Activated naive CD8-positive, alpha-beta T cell treated with anti-CD3 and anti-CD28 coated beads for 36 hours (primary cell): Measurements from ENCODE around the gene SOHLH1. TPM values are rescaled to one million over a fixed set of nuclear protein-coding genes. Genes with fewer than 3 reads are reported as not detected.
"Not testable (repeated sequence)": the region's sequence is repeated elsewhere in the genome, so short reads cannot be mapped to it uniquely, and the experiment has no call there.

Source experiments
- DNase-seq: peaks from one replicate; pipeline ENCODE4 v3.0.0; 2021
- H3K27ac Mint-ChIP-seq: one replicate; pipeline ENCODE4 v1.8.0; 2022; ENCODE audit warnings: mild to moderate bottlenecking, moderate library complexity, mixed read lengths
- H3K27me3 Mint-ChIP-seq: one replicate; pipeline ENCODE4 v1.8.0; 2022; ENCODE audit warnings: mild to moderate bottlenecking, mixed read lengths
- H3K36me3 Mint-ChIP-seq: one replicate; pipeline ENCODE4 v1.8.0; 2021; ENCODE audit warnings: mild to moderate bottlenecking, mixed read lengths
- H3K4me1 Mint-ChIP-seq: one replicate; pipeline ENCODE4 v1.8.0; 2021; ENCODE audit warnings: mixed read lengths
- H3K4me3 Mint-ChIP-seq: one replicate; pipeline ENCODE4 v1.8.0; 2022; ENCODE audit warnings: mild to moderate bottlenecking, moderate library complexity, mixed read lengths
- H3K9me3 Mint-ChIP-seq: one replicate; pipeline ENCODE4 v1.8.0; 2022; ENCODE audit warnings: mixed read lengths
- total RNA-seq, 2 experiments: library from RNA; stranded (reverse); gene quantifications; one replicate each; pipeline ENCODE4 v1.2.3, GENCODE V29; 2021

SOHLH1 gene
- total RNA-seq, 2 experiments from 2014 or later: not detected

- Mint-ChIP-seq H3K27me3 (peaks cover 8% of the 10 kb centered on the region), H3K4me3 (no peak overlapping the region), H3K27ac (no peak overlapping the region), H3K9me3 (no peaks in the 10 kb centered on the region), H3K36me3 (no peaks in the 10 kb centered on the region), H3K4me1 (no peaks in the 10 kb centered on the region)
- no peak for DNase-seq
Measured at GRCh38 chr9:135683401-135684034, 15.8 kb downstream of the SOHLH1 start.

- Mint-ChIP-seq H3K4me3 (no peak overlapping the region), H3K27ac (no peak overlapping the region), H3K36me3 (no peaks in the 10 kb centered on the region), H3K27me3 (peaks cover 8% of the 10 kb centered on the region), H3K9me3 (no peaks in the 10 kb centered on the region), H3K4me1 (no peaks in the 10 kb centered on the region)
- DNase-seq: no peak
Measured at GRCh38 chr9:135681161-135681560, 18.1 kb downstream of the SOHLH1 start.

- no peak overlapping the region for H3K27ac Mint-ChIP-seq
- no peaks in the 10 kb centered on the region for H3K4me1 Mint-ChIP-seq
- H3K9me3 Mint-ChIP-seq: no peaks in the 10 kb centered on the region
- no peak for DNase-seq
- H3K36me3 Mint-ChIP-seq: no peaks in the 10 kb centered on the region
- H3K27me3 Mint-ChIP-seq: peaks cover 8% of the 10 kb centered on the region
- H3K4me3 Mint-ChIP-seq: no peak overlapping the region
Measured at GRCh38 chr9:135680056-135680455, 19.2 kb downstream of the SOHLH1 start.

GRCh38 chr9:135678236-135679017 lies 20.9 kb downstream of the SOHLH1 start:
- Mint-ChIP-seq H3K27ac (no peak overlapping the region), H3K4me1 (no peaks in the 10 kb centered on the region), H3K4me3 (no peak overlapping the region), H3K27me3 (peaks cover 3% of the 10 kb centered on the region), H3K9me3 (no peaks in the 10 kb centered on the region), H3K36me3 (no peaks in the 10 kb centered on the region)
- no peak for DNase-seq

- Mint-ChIP-seq H3K27me3 (no peaks in the 10 kb centered on the region), H3K9me3 (no peaks in the 10 kb centered on the region), H3K4me1 (no peaks in the 10 kb centered on the region), H3K4me3 (no peak overlapping the region), H3K36me3 (no peaks in the 10 kb centered on the region), H3K27ac (no peak overlapping the region)
- DNase-seq: no peak
Measured at GRCh38 chr9:135677641-135678168, 21.6 kb downstream of the SOHLH1 start.

- H3K4me3 Mint-ChIP-seq: no peak overlapping the region
- no peaks in the 10 kb centered on the region for H3K9me3 Mint-ChIP-seq
- H3K36me3 Mint-ChIP-seq: no peaks in the 10 kb centered on the region
- DNase-seq: no peak
- no peaks in the 10 kb centered on the region for H3K4me1 Mint-ChIP-seq
- H3K27ac Mint-ChIP-seq: no peak overlapping the region
- H3K27me3 Mint-ChIP-seq: no peaks in the 10 kb centered on the region
Measured at GRCh38 chr9:135676891-135677290, 22.4 kb downstream of the SOHLH1 start.

GRCh38 chr9:135674977-135675376 lies 24.3 kb downstream of the SOHLH1 start:
- no peak for DNase-seq

GRCh38 chr9:135673941-135674340 lies 25.3 kb downstream of the SOHLH1 start:
- H3K36me3 Mint-ChIP-seq: no peaks in the 10 kb centered on the region
- no peak for DNase-seq
- no peaks in the 10 kb centered on the region for H3K4me1 Mint-ChIP-seq
- no peak overlapping the region for H3K27ac Mint-ChIP-seq
- no peaks in the 10 kb centered on the region for H3K9me3 Mint-ChIP-seq
- H3K27me3 Mint-ChIP-seq: no peaks in the 10 kb centered on the region
- H3K4me3 Mint-ChIP-seq: no peak overlapping the region

More at GRCh38 chr9:135674977-135675376, 24.3 kb downstream of the SOHLH1 start:
- no peaks in the 10 kb centered on the region for H3K27me3 Mint-ChIP-seq
- H3K4me3 Mint-ChIP-seq: no peak overlapping the region
- no peaks in the 10 kb centered on the region for H3K9me3 Mint-ChIP-seq
- H3K36me3 Mint-ChIP-seq: no peaks in the 10 kb centered on the region
- H3K4me1 Mint-ChIP-seq: no peaks in the 10 kb centered on the region
- H3K27ac Mint-ChIP-seq: no peak overlapping the region

- not testable (repeated sequence) for H3K4me1 Mint-ChIP-seq, H3K36me3 Mint-ChIP-seq, H3K27ac Mint-ChIP-seq, H3K4me3 Mint-ChIP-seq, H3K27me3 Mint-ChIP-seq, H3K9me3 Mint-ChIP-seq, DNase-seq
Measured at GRCh38 chr9:135672786-135673185, 26.5 kb downstream of the SOHLH1 start.

- Mint-ChIP-seq H3K4me3 (no peak overlapping the region), H3K36me3 (no peaks in the 10 kb centered on the region), H3K27me3 (no peaks in the 10 kb centered on the region), H3K27ac (no peak overlapping the region), H3K9me3 (no peaks in the 10 kb centered on the region), H3K4me1 (no peaks in the 10 kb centered on the region)
- DNase-seq: no peak
Measured at GRCh38 chr9:135671591-135672041, 27.7 kb downstream of the SOHLH1 start.

GRCh38 chr9:135670721-135671590 lies 28.3 kb downstream of the SOHLH1 start:
- Mint-ChIP-seq H3K4me1 (no peaks in the 10 kb centered on the region), H3K4me3 (no peak overlapping the region), H3K36me3 (no peaks in the 10 kb centered on the region), H3K27me3 (no peaks in the 10 kb centered on the region), H3K27ac (no peak overlapping the region), H3K9me3 (no peaks in the 10 kb centered on the region)
- DNase-seq: no peak

GRCh38 chr9:135669616-135670285 lies 29.5 kb downstream of the SOHLH1 start:
- Mint-ChIP-seq H3K9me3 (no peaks in the 10 kb centered on the region), H3K27ac (no peak overlapping the region), H3K36me3 (no peaks in the 10 kb centered on the region), H3K27me3 (no peaks in the 10 kb centered on the region), H3K4me1 (no peaks in the 10 kb centered on the region), H3K4me3 (no peak overlapping the region)
- DNase-seq: no peak

GRCh38 chr9:135669018-135669417 lies 30.3 kb downstream of the SOHLH1 start:
- H3K27me3 Mint-ChIP-seq, H3K4me1 Mint-ChIP-seq, H3K36me3 Mint-ChIP-seq, H3K27ac Mint-ChIP-seq, H3K9me3 Mint-ChIP-seq, DNase-seq, H3K4me3 Mint-ChIP-seq: not testable (repeated sequence)

GRCh38 chr9:135667463-135668001 lies 31.7 kb downstream of the SOHLH1 start:
- no peak for DNase-seq
- Mint-ChIP-seq H3K4me1 (no peaks in the 10 kb centered on the region), H3K4me3 (no peak overlapping the region), H3K36me3 (no peaks in the 10 kb centered on the region), H3K27me3 (no peaks in the 10 kb centered on the region), H3K9me3 (no peaks in the 10 kb centered on the region), H3K27ac (no peak overlapping the region)
